NB4 (cell line): ENCODE results near the gene MSL3.

ENCODE experiments used
- DNase-seq: peaks from one replicate; pipeline ENCODE4 v3.0.0; 2010; ENCODE audit warnings: low read depth
- H3K4me3 ChIP-seq: one replicate; pipeline ENCODE4 v1.5.1; 2011; ENCODE audit warnings: mild to moderate bottlenecking, low read depth, low read length, moderate library complexity
- MYC ChIP-seq: IDR thresholded peaks from 2 replicates; pipeline ENCODE4 v1.6.1; 2011; ENCODE audit warnings: low read depth, low read length
- POLR2A ChIP-seq: IDR thresholded peaks from 2 replicates; pipeline ENCODE4 v1.6.1; 2011; ENCODE audit warnings: mild to moderate bottlenecking; ENCODE audit not compliant: insufficient read length; ENCODE audit errors: extremely low read depth
- TF ChIP-seq, protein P1 (sequence below): IDR thresholded peaks from one replicate; pipeline ENCODE4 v1.5.1; 2012; ENCODE audit warnings: low read depth, low read length
- TF ChIP-seq, protein P2 (sequence below): IDR thresholded peaks from 2 replicates; pipeline ENCODE4 v1.6.1; 2011; ENCODE audit warnings: low read depth, low read length

MSL3 gene

DNA sequence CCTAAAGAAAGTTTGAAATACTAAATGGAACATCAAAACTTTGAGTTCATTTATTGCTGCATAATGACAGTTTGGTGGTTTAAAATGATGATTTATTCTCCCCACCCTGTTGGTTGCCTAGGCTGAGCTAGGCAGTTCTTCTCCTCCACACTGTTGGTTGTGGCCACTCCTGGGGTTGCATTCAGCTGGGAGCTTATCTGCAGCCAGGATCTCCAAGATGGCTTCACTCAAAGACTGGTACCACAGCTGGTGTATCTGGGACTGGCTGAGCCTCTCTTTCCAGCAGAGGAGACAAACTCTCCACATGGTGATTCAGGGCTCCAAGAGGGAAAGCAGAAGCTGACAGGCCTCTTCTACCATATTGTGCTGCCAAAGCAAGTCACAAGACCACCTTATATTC is 33.1 kb downstream of the MSL3 start:
- TF ChIP-seq MYC (no peak), POLR2A (no peak)
- TF ChIP-seq, protein P1, sequence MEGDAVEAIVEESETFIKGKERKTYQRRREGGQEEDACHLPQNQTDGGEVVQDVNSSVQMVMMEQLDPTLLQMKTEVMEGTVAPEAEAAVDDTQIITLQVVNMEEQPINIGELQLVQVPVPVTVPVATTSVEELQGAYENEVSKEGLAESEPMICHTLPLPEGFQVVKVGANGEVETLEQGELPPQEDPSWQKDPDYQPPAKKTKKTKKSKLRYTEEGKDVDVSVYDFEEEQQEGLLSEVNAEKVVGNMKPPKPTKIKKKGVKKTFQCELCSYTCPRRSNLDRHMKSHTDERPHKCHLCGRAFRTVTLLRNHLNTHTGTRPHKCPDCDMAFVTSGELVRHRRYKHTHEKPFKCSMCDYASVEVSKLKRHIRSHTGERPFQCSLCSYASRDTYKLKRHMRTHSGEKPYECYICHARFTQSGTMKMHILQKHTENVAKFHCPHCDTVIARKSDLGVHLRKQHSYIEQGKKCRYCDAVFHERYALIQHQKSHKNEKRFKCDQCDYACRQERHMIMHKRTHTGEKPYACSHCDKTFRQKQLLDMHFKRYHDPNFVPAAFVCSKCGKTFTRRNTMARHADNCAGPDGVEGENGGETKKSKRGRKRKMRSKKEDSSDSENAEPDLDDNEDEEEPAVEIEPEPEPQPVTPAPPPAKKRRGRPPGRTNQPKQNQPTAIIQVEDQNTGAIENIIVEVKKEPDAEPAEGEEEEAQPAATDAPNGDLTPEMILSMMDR: no peak
- TF ChIP-seq, protein P2, sequence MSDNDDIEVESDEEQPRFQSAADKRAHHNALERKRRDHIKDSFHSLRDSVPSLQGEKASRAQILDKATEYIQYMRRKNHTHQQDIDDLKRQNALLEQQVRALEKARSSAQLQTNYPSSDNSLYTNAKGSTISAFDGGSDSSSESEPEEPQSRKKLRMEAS: no peak
- H3K4me3 ChIP-seq: no peak overlapping the region
- no peak for DNase-seq

DNA sequence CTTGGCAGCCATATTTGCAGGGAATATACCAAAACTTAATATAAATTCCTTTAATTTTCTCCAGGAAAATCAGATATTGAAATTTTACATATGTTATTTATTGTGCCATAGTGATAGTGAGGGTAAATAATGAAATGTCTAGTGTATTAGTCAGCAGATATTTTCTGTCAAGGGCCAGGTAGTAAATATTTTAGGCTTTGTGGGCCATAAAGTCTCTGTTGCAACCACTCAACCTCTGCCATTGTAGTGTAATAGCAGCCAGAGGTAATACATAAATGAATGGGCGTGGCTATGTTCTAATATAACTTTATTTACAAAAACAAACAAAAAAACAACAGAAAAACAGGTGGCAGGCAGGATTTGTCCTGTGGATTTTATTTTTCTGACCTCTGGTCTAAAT is 33.5 kb downstream of the MSL3 start:
- DNase-seq: no peak
- no peak overlapping the region for H3K4me3 ChIP-seq
- TF ChIP-seq POLR2A: no peak
- no peak for TF ChIP-seq MYC
- TF ChIP-seq, protein P2: no peak
- TF ChIP-seq, protein P1: no peak

DNA sequence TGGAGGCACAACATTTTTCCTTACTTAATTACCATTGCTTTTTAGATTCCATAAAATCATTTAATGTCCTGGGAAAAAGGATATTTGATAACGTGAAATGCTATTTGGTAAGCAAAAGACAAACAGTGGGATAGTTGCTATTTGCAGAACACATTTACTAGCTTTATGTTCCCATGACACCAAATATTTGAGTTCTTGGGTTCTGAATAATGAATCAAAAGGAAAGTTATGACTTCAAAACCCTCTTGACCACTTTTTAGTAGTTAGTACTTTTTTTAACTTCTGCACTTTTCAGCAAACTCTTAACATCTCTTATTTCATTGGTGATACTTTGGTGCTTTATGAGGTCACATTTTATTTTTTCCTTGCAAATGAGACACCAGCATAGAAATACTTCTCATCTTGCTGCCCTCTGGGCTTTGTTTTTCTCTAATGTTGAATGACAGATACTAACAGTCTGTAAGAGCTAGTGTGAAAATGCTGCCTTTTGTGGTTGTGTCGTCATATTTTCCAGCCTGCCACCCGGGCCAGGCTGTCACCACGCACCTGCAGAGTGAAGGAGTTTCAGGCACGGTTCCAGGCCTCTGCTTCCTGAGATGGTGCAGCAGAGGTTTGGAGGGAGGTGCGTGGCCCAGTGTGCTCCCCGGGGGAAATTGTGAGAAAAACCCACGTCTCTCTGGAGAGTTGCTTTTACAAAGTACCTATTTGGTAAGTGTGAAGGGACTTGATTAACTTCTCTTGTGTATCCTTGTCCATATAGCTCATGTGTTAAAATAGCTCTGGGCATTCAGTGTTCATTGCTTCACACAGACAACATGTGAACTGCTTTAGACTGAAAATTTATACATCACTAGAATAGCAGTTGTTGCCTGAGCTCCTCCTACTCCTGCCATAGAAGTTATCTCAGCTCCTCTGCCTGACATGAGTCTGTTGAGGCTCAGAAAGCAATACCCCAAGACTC is 34.7 kb downstream of the MSL3 start:
- TF ChIP-seq, protein P1: no peak
- TF ChIP-seq, protein P2: no peak
- TF ChIP-seq MYC (no peak), POLR2A (no peak)
- no peak overlapping the region for H3K4me3 ChIP-seq
- no peak for DNase-seq

DNA sequence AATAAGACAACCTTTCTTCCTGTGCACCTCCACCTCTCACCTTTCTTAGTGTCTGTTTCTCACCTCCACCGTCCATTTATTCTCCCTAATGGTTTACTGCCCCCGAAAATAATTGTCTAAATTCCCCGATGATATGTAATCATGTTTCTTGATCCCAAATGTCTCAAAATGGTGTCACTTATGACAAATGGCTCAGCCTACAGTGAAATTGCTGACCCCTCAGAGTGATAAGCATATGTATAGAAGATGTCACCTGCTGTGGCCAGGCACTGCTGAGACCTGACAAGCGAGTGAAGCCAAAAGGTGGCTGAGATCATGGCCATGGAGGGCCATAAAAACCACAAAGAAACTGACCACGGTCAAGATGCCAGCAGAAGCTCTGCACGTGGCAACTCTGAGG is 35.7 kb downstream of the MSL3 start:
- TF ChIP-seq, protein P2: no peak
- TF ChIP-seq POLR2A: no peak
- TF ChIP-seq, protein P1: no peak
- no peak for TF ChIP-seq MYC
- DNase-seq: no peak
- H3K4me3 ChIP-seq: no peak overlapping the region

DNA sequence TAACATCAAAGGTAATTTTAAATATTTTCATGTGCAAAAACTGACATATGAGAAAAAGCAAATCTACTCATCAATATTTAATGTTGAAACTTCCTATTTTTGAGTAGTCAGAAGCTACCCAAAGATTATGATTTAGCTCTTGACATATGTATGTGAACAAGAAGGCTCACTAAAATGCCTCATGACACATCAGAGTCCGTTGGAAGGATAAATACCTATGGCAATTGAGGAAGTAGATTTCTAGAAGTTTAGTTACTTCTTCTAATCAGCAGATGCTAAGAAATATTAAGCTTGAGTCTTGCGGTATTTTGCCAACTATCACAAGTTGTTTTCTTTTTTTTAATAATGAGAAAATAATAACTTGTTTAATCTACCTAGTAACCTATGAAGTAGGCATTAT is 55.3 kb downstream of the MSL3 start:
- no peak for DNase-seq
- TF ChIP-seq MYC (no peak), POLR2A (no peak)
- TF ChIP-seq, protein P1: no peak
- H3K4me3 ChIP-seq: no peak overlapping the region
